SK-N-SH (cell line): ENCODE results near the gene ARHGEF11. TPM values are rescaled to one million over a fixed set of nuclear protein-coding genes. Genes with fewer than 3 reads are reported as not detected.

Experiments used
- CTCF ChIA-PET: fragments of 300-600, 350-600 bp; formaldehyde crosslinking; extraction: SDS; loops from one replicate; lab custom pipeline; 2021; lab: Yijun Ruan, JAX
- POLR2A ChIA-PET: fragments of 350-600 bp; sonication (Branson Sonifier 250); formaldehyde crosslinking; extraction: SDS; loops from one replicate; lab custom pipeline; 2020; ENCODE audit warnings: antibody characterized with exemption, inconsistent platforms; lab: Yijun Ruan, JAX
- DNase-seq: peaks from one replicate; pipeline ENCODE4 v3.0.0; 2012
- H2AFZ ChIP-seq: fragments of 200-600 bp; sonication (generic); 2 replicates; pipeline ENCODE4 v1.8.1; 2016; ENCODE audit warnings: antibody characterized with exemption, mild to moderate bottlenecking, low read depth
- H3F3A ChIP-seq: fragments of 200-600 bp; sonication (generic); replicated peaks from 2 replicates; pipeline ENCODE3; 2016; ENCODE audit warnings: antibody characterized with exemption, mild to moderate bottlenecking; ENCODE audit not compliant: insufficient read depth
- H3K27ac ChIP-seq, 2 experiments: fragments of 200-500 bp in 1 of 2; fragments of 200-600 bp in 1 of 2; sonication (Bioruptor generic) in 1 of 2; sonication (generic), shearing (Covaris generic) in 1 of 2; 2 replicates each; pipeline versions ENCODE4 v1.5.1 to v1.6.1; 2014 to 2016; ENCODE audit warnings: low read depth in 2 of 2, inconsistent platforms in 1 of 2, low read length in 1 of 2, mild to moderate bottlenecking in 1 of 2, mixed read lengths in 1 of 2
- H3K27me3 ChIP-seq: fragments of 200-600 bp; sonication (generic), shearing (Covaris generic); 2 replicates; pipeline ENCODE4 v1.6.1; 2016; ENCODE audit warnings: mixed run types; ENCODE audit not compliant: insufficient read depth
- H3K36me3 ChIP-seq, 2 experiments: fragments of 200-500 bp in 1 of 2; fragments of 200-600 bp in 1 of 2; sonication (Bioruptor generic) in 1 of 2; sonication (generic) in 1 of 2; replicated peaks in 1 of 2; 2 replicates each; pipeline versions ENCODE3 to v1.5.1; 2014 to 2016; ENCODE audit warnings: low read length in 1 of 2, mild to moderate bottlenecking in 1 of 2; ENCODE audit not compliant: insufficient read depth in 2 of 2, control insufficient read depth in 1 of 2
- H3K4me1 ChIP-seq, 2 experiments: fragments of 200-500 bp in 1 of 2; fragments of 200-600 bp in 1 of 2; sonication (Bioruptor generic) in 1 of 2; sonication (generic), shearing (Covaris generic) in 1 of 2; 2 replicates each; pipeline versions ENCODE4 v1.5.1 to v1.6.1; 2014 to 2016; ENCODE audit warnings: low read depth in 1 of 2, low read length in 1 of 2, mixed run types in 1 of 2; ENCODE audit not compliant: insufficient read depth in 2 of 2, control insufficient read depth in 1 of 2
- H3K4me2 ChIP-seq: fragments of 200-600 bp; sonication (generic), shearing (Covaris generic); 2 replicates; pipeline ENCODE4 v1.6.1; 2017; ENCODE audit warnings: mixed run types
- H3K4me3 ChIP-seq, 2 experiments: fragments of 200-500 bp in 1 of 2; fragments of 200-600 bp in 1 of 2; sonication (Bioruptor generic) in 1 of 2; sonication (generic), shearing (Covaris generic) in 1 of 2; 2 replicates each; pipeline versions ENCODE4 v1.5.1 to v1.8.1; 2014 to 2016; ENCODE audit warnings: low read depth in 2 of 2, inconsistent platforms in 1 of 2, low read length in 1 of 2, mild to moderate bottlenecking in 1 of 2, mixed read lengths in 1 of 2, moderate library complexity in 1 of 2
- H3K79me2 ChIP-seq: fragments of 200-600 bp; sonication (generic); 2 replicates; pipeline ENCODE4 v1.8.1; 2017; ENCODE audit warnings: mild to moderate bottlenecking; ENCODE audit not compliant: insufficient read depth
- H3K9ac ChIP-seq: fragments of 200-600 bp; sonication (generic); 2 replicates; pipeline ENCODE4 v1.6.1; 2017; ENCODE audit warnings: mixed run types
- H3K9me2 ChIP-seq: fragments of 200-600 bp; sonication (generic); 2 replicates; pipeline ENCODE4 v1.6.1; 2017; ENCODE audit warnings: mixed run types
- H3K9me3 ChIP-seq: fragments of 200-600 bp; sonication (generic); 2 replicates; pipeline ENCODE4 v1.6.1; 2017; ENCODE audit warnings: mixed run types, mild to moderate bottlenecking, moderate library complexity
- H4K20me1 ChIP-seq: fragments of 200-600 bp; sonication (generic); 2 replicates; pipeline ENCODE4 v1.6.1; 2017; ENCODE audit warnings: mild to moderate bottlenecking, mixed run types; ENCODE audit not compliant: insufficient read depth
- CHD2 ChIP-seq: fragments of 150-350 bp; IDR thresholded peaks from 2 replicates; pipeline ENCODE4 v1.6.1; 2018; ENCODE audit warnings: low read length; ENCODE audit not compliant: partially characterized antibody
- ELF1 ChIP-seq: IDR thresholded peaks from 2 replicates; pipeline ENCODE4 v1.4.0; 2012
- EZH2phosphoT487 ChIP-seq: fragments of 200-600 bp; sonication (generic); IDR thresholded peaks from 2 replicates; pipeline ENCODE4 v1.6.1; 2017; ENCODE audit warnings: low read depth, mixed run types, mild to moderate bottlenecking, antibody characterized with exemption, moderate library complexity, borderline replicate concordance
- FOSL2 ChIP-seq: IDR thresholded peaks from 2 replicates; pipeline ENCODE4 v1.4.0; 2012; ENCODE audit warnings: low read depth, mild to moderate bottlenecking, moderate library complexity, borderline replicate concordance
- FOXJ3 ChIP-seq: sonication (generic); formaldehyde crosslinking; IDR thresholded peaks from 2 replicates; pipeline ENCODE4 v1.5.1; 2020; ENCODE audit warnings: mild to moderate bottlenecking, missing genetic modification reagents
- MEF2A ChIP-seq: IDR thresholded peaks from 2 replicates; pipeline ENCODE4 v1.4.0; 2012; ENCODE audit warnings: low read depth, borderline replicate concordance
- MXI1 ChIP-seq: IDR thresholded peaks from 2 replicates; pipeline ENCODE4 v1.6.1; 2012; ENCODE audit warnings: mild to moderate bottlenecking, low read depth, low read length, improper control_type of control experiment
- POLR2AphosphoS5 ChIP-seq: IDR thresholded peaks from 2 replicates; pipeline ENCODE4 v1.6.1; 2012; ENCODE audit warnings: low read depth, low read length
- RAD21 ChIP-seq: IDR thresholded peaks from 2 replicates; pipeline ENCODE4 v1.6.1; 2012; ENCODE audit warnings: mild to moderate bottlenecking, low read length
- RXRA ChIP-seq: IDR thresholded peaks from 2 replicates; pipeline ENCODE4 v1.4.0; 2012; ENCODE audit warnings: low read depth, mild to moderate bottlenecking, borderline replicate concordance
- SMC3 ChIP-seq: IDR thresholded peaks from 2 replicates; pipeline ENCODE4 v1.6.1; 2012; ENCODE audit warnings: low read depth, low read length, improper control_type of control experiment
- TEAD4 ChIP-seq: IDR thresholded peaks from 2 replicates; pipeline ENCODE4 v1.4.0; 2012; ENCODE audit warnings: mild to moderate bottlenecking, borderline replicate concordance; ENCODE audit not compliant: insufficient read depth
- ZBTB33 ChIP-seq: IDR thresholded peaks from 2 replicates; pipeline ENCODE4 v1.4.0; 2012; ENCODE audit warnings: low read depth, borderline replicate concordance
- WGBS: methylation state at CpG from one replicate; pipeline ENCODE4 v1.1.6; 2017; ENCODE audit warnings: low lambda C conversion rate; 5-methylcytosine and 5-hydroxymethylcytosine counted together
- polyA plus RNA-seq, 3 experiments: library from polyadenylated mRNA; depleted of rRNA; stranded (reverse); fragments of >200 nt; gene quantifications; 2 replicates each; pipeline ENCODE4 v1.2.3, GENCODE V29; 2012
- TF ChIP-seq, protein P1 (sequence below): IDR thresholded peaks from 2 replicates; pipeline ENCODE4; 2012
- TF ChIP-seq, protein P2 (sequence below): fragments of 200-600 bp; sonication (generic); IDR thresholded peaks from 2 replicates; pipeline ENCODE4 v1.6.1; 2017; ENCODE audit warnings: antibody characterized with exemption, mild to moderate bottlenecking, moderate library complexity

ARHGEF11 gene
- polyA plus RNA-seq, 1 of the 3 experiments (the other 2 are of a cell fraction) = 19.0 TPM

GRCh38 chr1:156944268-156944667 lies 101.3 kb downstream of the ARHGEF11 start:
- TF ChIP-seq ZBTB33 = no peak
- Histone ChIP-seq H3K36me3 (peaks cover 24 to 84% of the 10 kb centered on the region in 2 experiments), H3K4me2 (no peak overlapping the region)

DNA sequence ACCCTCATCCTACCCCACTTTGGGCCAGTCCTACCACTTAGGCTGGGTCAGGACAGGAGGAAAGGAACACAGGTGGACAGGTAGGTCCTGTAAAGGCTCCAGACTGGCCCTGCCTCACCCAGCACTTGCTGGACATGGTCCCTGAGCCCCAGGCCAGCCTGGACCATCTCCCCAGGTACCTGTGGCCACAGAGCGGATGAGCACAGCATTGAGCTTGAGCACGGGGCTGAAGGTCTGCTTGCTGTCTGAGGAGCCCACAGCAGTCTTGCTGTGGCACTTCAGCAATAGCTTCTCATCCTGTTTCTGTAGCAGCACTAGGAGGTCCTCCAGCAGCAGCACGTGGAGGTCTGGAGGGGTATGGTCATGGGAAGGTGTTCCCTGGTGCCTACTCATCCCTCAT lies 101.8 kb downstream of the ARHGEF11 start:
- no peaks in the 10 kb centered on the region for H3K9me2 ChIP-seq
- WGBS = 93% methylated on average over 3 of the region's 3 CpGs
- ChIA-PET POLR2A (no interaction called here), CTCF (interaction anchor here (1.4 kb wide), 1 partner anchor 34 kb away, joined by 6 read pairs; no protein-coding TSS in a partner anchor)
- no peaks in the 10 kb centered on the region for H3F3A ChIP-seq
- no peaks in the 10 kb centered on the region for H3K79me2 ChIP-seq
- H3K36me3 ChIP-seq = peaks cover 24 to 84% of the 10 kb centered on the region in 2 experiments
- DNase-seq = no peak
- no peaks in the 10 kb centered on the region for H3K9me3 ChIP-seq
- H3K9ac ChIP-seq = no peak overlapping the region
- no peaks in the 10 kb centered on the region for H3K27me3 ChIP-seq
- no peak overlapping the region for H3K4me2 ChIP-seq
- no peaks in the 10 kb centered on the region for H3K4me1 ChIP-seq
- H4K20me1 ChIP-seq = no peaks in the 10 kb centered on the region
- H2AFZ ChIP-seq = no peak overlapping the region
- TF ChIP-seq POLR2AphosphoS5 (no peak), ELF1 (no peak)
- no peak overlapping the region for H3K27ac ChIP-seq
- H3K4me3 ChIP-seq = no peak overlapping the region

More at GRCh38 chr1:156944268-156944667, 101.3 kb downstream of the ARHGEF11 start:
- no peaks in the 10 kb centered on the region for H3K27me3 ChIP-seq
- H3K9me2 ChIP-seq = no peaks in the 10 kb centered on the region
- 100% methylated on average over 1 of the region's 1 CpG for WGBS
- no peaks in the 10 kb centered on the region for H3K79me2 ChIP-seq
- H3K27ac ChIP-seq = no peak overlapping the region
- no peaks in the 10 kb centered on the region for H4K20me1 ChIP-seq
- no peak for DNase-seq
- ChIA-PET POLR2A (no interaction called here), CTCF (interaction anchor here (1.4 kb wide), 1 partner anchor 34 kb away, joined by 6 read pairs; no protein-coding TSS in a partner anchor)
- H3K9me3 ChIP-seq = no peaks in the 10 kb centered on the region
- H3K4me3 ChIP-seq = no peak overlapping the region
- H2AFZ ChIP-seq = no peak overlapping the region
- H3F3A ChIP-seq = no peaks in the 10 kb centered on the region
- no peak overlapping the region for H3K9ac ChIP-seq
- H3K4me1 ChIP-seq = no peaks in the 10 kb centered on the region

- DNase-seq = no peak
- H3F3A ChIP-seq = no peaks in the 10 kb centered on the region
- H3K9me2 ChIP-seq = no peaks in the 10 kb centered on the region
- H3K4me3 ChIP-seq = no peak overlapping the region
- no peaks in the 10 kb centered on the region for H4K20me1 ChIP-seq
- no peak overlapping the region for H2AFZ ChIP-seq
- no peaks in the 10 kb centered on the region for H3K4me1 ChIP-seq
- ChIA-PET CTCF (interaction anchor here (1.2 to 2.0 kb wide), 2 partner anchors 15 to 315 kb away, joined by 4 to 8 read pairs; no protein-coding TSS in a partner anchor), POLR2A (no interaction called here)
- H3K27ac ChIP-seq = no peak overlapping the region
- no peaks in the 10 kb centered on the region for H3K27me3 ChIP-seq
- H3K9ac ChIP-seq = no peak overlapping the region
- H3K4me2 ChIP-seq = no peak overlapping the region
- WGBS = 96% methylated on average over 7 of the region's 7 CpGs
- no peaks in the 10 kb centered on the region for H3K9me3 ChIP-seq
- H3K36me3 ChIP-seq = peaks cover 24 to 83% of the 10 kb centered on the region in 2 experiments
- no peaks in the 10 kb centered on the region for H3K79me2 ChIP-seq
- TF ChIP-seq, protein P1, sequence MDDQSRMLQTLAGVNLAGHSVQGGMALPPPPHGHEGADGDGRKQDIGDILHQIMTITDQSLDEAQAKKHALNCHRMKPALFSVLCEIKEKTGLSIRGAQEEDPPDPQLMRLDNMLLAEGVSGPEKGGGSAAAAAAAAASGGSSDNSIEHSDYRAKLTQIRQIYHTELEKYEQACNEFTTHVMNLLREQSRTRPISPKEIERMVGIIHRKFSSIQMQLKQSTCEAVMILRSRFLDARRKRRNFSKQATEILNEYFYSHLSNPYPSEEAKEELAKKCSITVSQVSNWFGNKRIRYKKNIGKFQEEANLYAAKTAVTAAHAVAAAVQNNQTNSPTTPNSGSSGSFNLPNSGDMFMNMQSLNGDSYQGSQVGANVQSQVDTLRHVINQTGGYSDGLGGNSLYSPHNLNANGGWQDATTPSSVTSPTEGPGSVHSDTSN = no peak
- no peak for TF ChIP-seq SMC3
- no peak for TF ChIP-seq MXI1
- no peak for TF ChIP-seq MEF2A
- TF ChIP-seq FOSL2 = no peak
- TF ChIP-seq TEAD4 = no peak
- no peak for TF ChIP-seq RXRA
- TF ChIP-seq, protein P2, sequence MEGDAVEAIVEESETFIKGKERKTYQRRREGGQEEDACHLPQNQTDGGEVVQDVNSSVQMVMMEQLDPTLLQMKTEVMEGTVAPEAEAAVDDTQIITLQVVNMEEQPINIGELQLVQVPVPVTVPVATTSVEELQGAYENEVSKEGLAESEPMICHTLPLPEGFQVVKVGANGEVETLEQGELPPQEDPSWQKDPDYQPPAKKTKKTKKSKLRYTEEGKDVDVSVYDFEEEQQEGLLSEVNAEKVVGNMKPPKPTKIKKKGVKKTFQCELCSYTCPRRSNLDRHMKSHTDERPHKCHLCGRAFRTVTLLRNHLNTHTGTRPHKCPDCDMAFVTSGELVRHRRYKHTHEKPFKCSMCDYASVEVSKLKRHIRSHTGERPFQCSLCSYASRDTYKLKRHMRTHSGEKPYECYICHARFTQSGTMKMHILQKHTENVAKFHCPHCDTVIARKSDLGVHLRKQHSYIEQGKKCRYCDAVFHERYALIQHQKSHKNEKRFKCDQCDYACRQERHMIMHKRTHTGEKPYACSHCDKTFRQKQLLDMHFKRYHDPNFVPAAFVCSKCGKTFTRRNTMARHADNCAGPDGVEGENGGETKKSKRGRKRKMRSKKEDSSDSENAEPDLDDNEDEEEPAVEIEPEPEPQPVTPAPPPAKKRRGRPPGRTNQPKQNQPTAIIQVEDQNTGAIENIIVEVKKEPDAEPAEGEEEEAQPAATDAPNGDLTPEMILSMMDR = no peak
- no peak for TF ChIP-seq FOXJ3 (CRISPR knock-in tag)
- TF ChIP-seq CHD2 = no peak
- no peak for TF ChIP-seq ZBTB33
- TF ChIP-seq RAD21 = no peak
- TF ChIP-seq EZH2phosphoT487 = no peak
These were observed 103.0 kb downstream of the ARHGEF11 start for GRCh38 chr1:156942576-156942975.
